OCI-LY3 (cell line): ENCODE results near the gene RCOR2.
A peak's percentile ranks its signal among the peaks of the same experiment; 100 is the strongest.

Experiments
- H2AFZ ChIP-seq: fragments of 200-600, 300-600 bp; shearing (Covaris generic); 2 replicates; pipeline ENCODE4 v1.6.0; 2014; ENCODE audit warnings: antibody characterized with exemption, low read depth, low read length
- H3K27ac ChIP-seq: fragments of 200-600, 300-600 bp; sonication (generic); 2 replicates; pipeline ENCODE4 v1.5.1; 2014; ENCODE audit warnings: mild to moderate bottlenecking, low read length, moderate library complexity, mixed read lengths
- H3K27me3 ChIP-seq: fragments of 200-600, 300-600 bp; sonication (generic); 2 replicates; pipeline ENCODE4 v1.6.1; 2014; ENCODE audit warnings: low read depth, low read length, mixed read lengths
- H3K36me3 ChIP-seq: fragments of 200-600, 300-600 bp; sonication (generic); replicated peaks from 2 replicates; pipeline ENCODE3; 2014; ENCODE audit warnings: low read depth, low read length, mixed read lengths
- H3K4me1 ChIP-seq: fragments of 300-600, 200-600 bp; sonication (generic); 2 replicates; pipeline ENCODE4 v1.6.1; 2014; ENCODE audit warnings: low read length, mixed read lengths
- H3K4me2 ChIP-seq: fragments of 200-600, 300-600 bp; sonication (generic); 2 replicates; pipeline ENCODE4 v1.6.1; 2014; ENCODE audit warnings: low read length, mixed read lengths
- H3K4me3 ChIP-seq: fragments of 300-600, 200-600 bp; sonication (generic); 2 replicates; pipeline ENCODE4 v1.5.1; 2014; ENCODE audit warnings: antibody characterized with exemption, mild to moderate bottlenecking, low read length, moderate library complexity
- H3K79me2 ChIP-seq: fragments of 300-600, 200-600 bp; shearing (Covaris generic); 2 replicates; pipeline ENCODE4 v1.6.1; 2014; ENCODE audit warnings: mild to moderate bottlenecking, low read length, mixed read lengths
- H3K9ac ChIP-seq: fragments of 300-600, 200-600 bp; shearing (Covaris generic); 2 replicates; pipeline ENCODE4 v1.6.0; 2014; ENCODE audit warnings: mild to moderate bottlenecking, low read length, moderate library complexity
- H3K9me3 ChIP-seq: fragments of 200-600, 300-600 bp; shearing (Covaris generic); 2 replicates; pipeline ENCODE4 v1.6.1; 2014; ENCODE audit warnings: low read length, mixed read lengths; ENCODE audit not compliant: insufficient read depth
- H4K20me1 ChIP-seq: fragments of 200-600, 300-600 bp; sonication (generic); 2 replicates; pipeline ENCODE4 v1.6.1; 2016; ENCODE audit warnings: low read length, mixed read lengths; ENCODE audit not compliant: insufficient read depth
- CTCF ChIP-seq: fragments of 200-600, 300-600 bp; sonication (generic); IDR thresholded peaks from 2 replicates; pipeline ENCODE4 v1.5.1; 2014; ENCODE audit warnings: antibody characterized with exemption, low read length, low read depth
- EZH2phosphoT487 ChIP-seq: fragments of 200-600 bp; shearing (Covaris generic); IDR thresholded peaks from 2 replicates; pipeline ENCODE4 v1.6.1; 2018; ENCODE audit warnings: antibody characterized with exemption, mixed run types, low read depth

The RCOR2 gene

GRCh38 chr11:63904743-63905142 is 12.2 kb downstream of the RCOR2 start:
- H3K79me2 ChIP-seq = no peaks in the 10 kb centered on the region
- no peak overlapping the region for H3K4me3 ChIP-seq
- no peaks in the 10 kb centered on the region for H3K9me3 ChIP-seq
- no peaks in the 10 kb centered on the region for H3K4me1 ChIP-seq
- H3K9ac ChIP-seq = no peak overlapping the region
- no peaks in the 10 kb centered on the region for H3K27me3 ChIP-seq
- no peaks in the 10 kb centered on the region for H4K20me1 ChIP-seq
- peaks cover 78% of the 10 kb centered on the region for H3K36me3 ChIP-seq
- H3K4me2 ChIP-seq = no peak overlapping the region
- H3K27ac ChIP-seq = no peak overlapping the region
- no peak for TF ChIP-seq CTCF
- no peak overlapping the region for H2AFZ ChIP-seq

DNA sequence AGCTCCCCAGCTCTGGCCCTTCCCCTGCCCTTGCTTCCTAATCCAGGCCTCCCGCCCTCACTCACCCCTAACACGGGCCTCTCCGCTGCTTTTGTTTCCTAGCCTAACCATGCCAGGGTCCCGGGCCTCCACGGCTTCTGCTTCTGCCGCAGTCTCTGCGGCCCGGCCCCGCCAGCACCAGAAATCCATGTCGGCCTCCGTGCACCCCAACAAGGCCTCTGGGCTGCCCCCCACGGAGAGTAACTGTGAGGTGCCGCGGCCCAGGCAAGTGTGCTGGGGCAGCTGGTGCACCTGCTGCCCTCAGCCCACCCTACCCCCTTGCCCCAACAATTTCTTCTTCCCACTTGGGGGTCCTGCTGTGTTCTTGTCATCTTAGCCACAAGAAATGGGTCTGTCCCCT is 13.1 kb downstream of the RCOR2 start:
- Histone ChIP-seq H3K4me2 (no peak overlapping the region), H3K9me3 (no peaks in the 10 kb centered on the region), H3K27ac (no peak overlapping the region), H4K20me1 (no peaks in the 10 kb centered on the region), H3K9ac (no peak overlapping the region), H3K4me3 (no peak overlapping the region), H3K27me3 (no peaks in the 10 kb centered on the region), H2AFZ (no peak overlapping the region), H3K36me3 (peaks cover 80% of the 10 kb centered on the region), H3K4me1 (no peaks in the 10 kb centered on the region), H3K79me2 (no peaks in the 10 kb centered on the region)
- no peak for TF ChIP-seq CTCF
- TF ChIP-seq EZH2phosphoT487 = no peak

DNA sequence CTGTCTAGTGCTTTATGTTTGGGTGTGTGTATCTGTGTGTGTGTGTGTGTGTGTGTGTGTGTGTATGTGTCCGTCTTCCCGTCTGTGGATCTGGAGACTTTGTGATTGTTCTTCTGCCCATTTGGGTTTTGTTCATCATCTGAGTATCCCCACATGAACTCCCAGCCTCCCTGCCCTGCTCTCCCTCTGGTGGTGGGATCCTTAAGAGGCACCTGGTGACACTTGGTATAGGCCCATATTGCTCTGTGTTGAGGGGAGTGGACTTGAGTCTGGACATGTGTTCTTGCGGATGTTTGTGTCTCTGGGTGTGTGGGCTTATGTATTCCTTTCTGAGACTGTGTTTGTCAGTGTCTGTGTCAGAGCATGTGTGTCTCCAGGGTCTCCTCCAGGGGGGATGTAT is 15.3 kb downstream of the RCOR2 start:
- Histone ChIP-seq H3K4me3 (no peak overlapping the region), H3K27me3 (no peaks in the 10 kb centered on the region), H4K20me1 (no peaks in the 10 kb centered on the region), H3K36me3 (peaks cover 84% of the 10 kb centered on the region), H3K4me2 (no peak overlapping the region), H3K27ac (no peak overlapping the region), H3K4me1 (no peaks in the 10 kb centered on the region), H3K9me3 (no peaks in the 10 kb centered on the region), H2AFZ (no peak overlapping the region), H3K9ac (no peak overlapping the region), H3K79me2 (no peaks in the 10 kb centered on the region)
- TF ChIP-seq CTCF (peak; percentile 20), EZH2phosphoT487 (no peak)

DNA sequence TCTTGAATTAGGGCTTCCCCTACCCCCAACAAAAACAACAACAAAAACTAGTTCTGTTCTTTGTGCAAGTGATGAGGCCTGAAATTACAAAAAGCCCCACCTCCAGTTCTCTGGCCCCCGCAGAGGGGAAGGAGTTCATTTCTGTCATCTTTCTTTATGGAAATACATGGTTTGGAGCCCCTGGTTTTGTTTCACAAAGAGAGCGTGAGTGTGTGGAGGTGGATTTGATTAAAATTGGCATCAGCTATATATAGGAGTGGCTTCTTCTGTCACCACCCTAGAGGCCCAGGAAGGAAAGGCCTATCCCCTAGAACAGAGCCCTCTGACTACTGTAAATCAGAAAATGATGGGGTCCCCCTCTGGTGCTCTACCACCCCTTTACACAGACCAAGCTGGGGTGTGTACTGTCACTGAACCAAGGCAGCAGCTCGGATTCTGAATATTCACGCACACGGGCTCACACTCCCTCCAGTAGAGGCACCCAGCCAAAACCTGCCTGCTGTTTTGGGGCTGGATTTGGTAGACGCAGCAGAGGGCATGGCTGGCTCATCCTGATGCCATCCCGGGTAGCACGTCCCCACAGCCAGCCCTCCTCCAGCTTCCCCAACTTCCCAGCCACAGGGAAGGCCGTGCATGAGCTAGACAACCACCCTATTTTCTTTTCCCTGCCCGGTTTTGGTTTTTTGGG is 19.4 kb downstream of the RCOR2 start:
- Histone ChIP-seq H4K20me1 (peaks cover 12% of the 10 kb centered on the region), H2AFZ (no peak overlapping the region), H3K9ac (no peak overlapping the region), H3K36me3 (peaks cover 78% of the 10 kb centered on the region), H3K4me3 (no peak overlapping the region), H3K4me1 (no peaks in the 10 kb centered on the region), H3K4me2 (no peak overlapping the region), H3K79me2 (peaks cover 15% of the 10 kb centered on the region), H3K27ac (no peak overlapping the region), H3K9me3 (no peaks in the 10 kb centered on the region), H3K27me3 (no peaks in the 10 kb centered on the region)
- no peak for TF ChIP-seq EZH2phosphoT487
- TF ChIP-seq CTCF = no peak
